ENCODE measurements around the gene TSPAN9. TPM values are rescaled to one million over a fixed set of nuclear protein-coding genes. Genes with fewer than 3 reads are reported as not detected.
A peak's percentile ranks its signal among the peaks of the same experiment; 100 is the strongest.

TSPAN9 gene, protein sequence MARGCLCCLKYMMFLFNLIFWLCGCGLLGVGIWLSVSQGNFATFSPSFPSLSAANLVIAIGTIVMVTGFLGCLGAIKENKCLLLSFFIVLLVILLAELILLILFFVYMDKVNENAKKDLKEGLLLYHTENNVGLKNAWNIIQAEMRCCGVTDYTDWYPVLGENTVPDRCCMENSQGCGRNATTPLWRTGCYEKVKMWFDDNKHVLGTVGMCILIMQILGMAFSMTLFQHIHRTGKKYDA
- total RNA-seq (ENCODE audit: low replicate concordance) = 8.1 and 19.4 TPM in 2 replicates

DNA sequence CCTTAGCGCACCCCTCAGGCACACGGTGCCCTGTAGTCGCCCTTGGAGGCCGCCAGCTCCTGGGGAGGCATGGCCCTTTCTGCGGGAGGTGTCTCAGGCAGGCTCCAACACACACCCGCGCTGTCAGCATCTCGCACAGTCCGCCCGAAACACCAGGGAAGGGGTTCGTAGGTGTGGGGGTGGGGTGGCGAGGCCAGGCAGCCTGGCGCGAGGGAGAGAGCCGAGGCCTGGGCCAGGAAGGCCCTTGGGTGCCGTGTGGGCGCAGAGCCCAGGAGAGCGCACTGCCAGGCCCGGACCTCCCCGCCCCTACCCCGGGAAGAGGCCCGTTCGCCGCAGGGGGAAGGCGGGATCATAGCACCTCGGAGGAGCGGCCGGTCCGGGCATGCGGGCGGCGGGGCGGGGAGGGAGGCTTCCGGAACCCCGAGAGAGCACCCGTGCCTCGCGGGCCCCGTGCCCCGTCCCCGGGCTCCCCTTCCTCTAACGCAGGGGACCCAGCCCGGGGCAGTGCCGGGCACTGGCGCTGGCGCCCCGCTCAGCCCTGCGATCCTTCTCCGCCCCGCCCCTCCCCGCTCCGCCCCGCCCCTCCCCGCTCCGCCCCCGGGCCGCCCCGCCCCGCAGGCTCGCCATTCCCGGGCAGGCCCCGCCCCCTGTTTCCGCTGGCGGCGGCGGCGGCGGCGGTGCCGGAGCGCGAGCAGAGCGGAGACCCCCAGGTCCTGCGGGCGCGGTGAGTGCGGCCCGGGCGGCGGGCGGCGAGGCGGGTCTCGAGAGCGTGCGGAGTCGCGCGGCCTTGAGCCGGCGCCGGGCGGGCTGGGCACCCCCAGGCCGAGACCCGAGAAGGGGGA is at the start of gene TSPAN9:
TSPAN9 (plus strand) TSS at position 650 of the 842 bp plus-strand sequence. CDS start 123,815 bp downstream, outside the sequence.
- TF ChIP-seq, protein P1, sequence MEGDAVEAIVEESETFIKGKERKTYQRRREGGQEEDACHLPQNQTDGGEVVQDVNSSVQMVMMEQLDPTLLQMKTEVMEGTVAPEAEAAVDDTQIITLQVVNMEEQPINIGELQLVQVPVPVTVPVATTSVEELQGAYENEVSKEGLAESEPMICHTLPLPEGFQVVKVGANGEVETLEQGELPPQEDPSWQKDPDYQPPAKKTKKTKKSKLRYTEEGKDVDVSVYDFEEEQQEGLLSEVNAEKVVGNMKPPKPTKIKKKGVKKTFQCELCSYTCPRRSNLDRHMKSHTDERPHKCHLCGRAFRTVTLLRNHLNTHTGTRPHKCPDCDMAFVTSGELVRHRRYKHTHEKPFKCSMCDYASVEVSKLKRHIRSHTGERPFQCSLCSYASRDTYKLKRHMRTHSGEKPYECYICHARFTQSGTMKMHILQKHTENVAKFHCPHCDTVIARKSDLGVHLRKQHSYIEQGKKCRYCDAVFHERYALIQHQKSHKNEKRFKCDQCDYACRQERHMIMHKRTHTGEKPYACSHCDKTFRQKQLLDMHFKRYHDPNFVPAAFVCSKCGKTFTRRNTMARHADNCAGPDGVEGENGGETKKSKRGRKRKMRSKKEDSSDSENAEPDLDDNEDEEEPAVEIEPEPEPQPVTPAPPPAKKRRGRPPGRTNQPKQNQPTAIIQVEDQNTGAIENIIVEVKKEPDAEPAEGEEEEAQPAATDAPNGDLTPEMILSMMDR (IDR thresholded peaks at IDR 0.05; ENCODE audit: insufficient read depth, low read length) = no peak
- DNase-seq (ENCODE audit: low read depth) = peak; percentile 71
- H3K4me3 ChIP-seq (ENCODE audit: low read depth, low read length) = peak within 1 kb of the TSS; percentile 71

DNA sequence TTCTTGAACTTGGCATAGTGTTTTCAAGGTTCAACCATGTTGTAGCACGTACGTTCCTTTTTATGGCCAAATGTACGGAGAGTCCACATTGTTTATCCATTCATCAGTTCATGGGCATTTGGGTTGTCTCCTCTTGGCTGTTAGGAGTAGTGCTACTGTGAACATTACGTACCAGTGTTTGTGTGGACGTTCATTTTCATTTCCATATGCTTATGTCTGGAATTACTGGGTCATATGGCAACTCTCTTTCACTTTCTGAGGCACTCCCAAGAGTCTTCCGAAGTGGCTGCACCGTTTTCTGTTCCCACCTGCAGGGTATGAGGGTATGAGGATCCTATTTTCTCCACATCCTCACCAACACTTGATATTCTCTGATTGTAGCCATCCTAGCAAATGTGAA is 49.1 kb upstream of the TSPAN9 start:
- TF ChIP-seq, protein P1 (IDR thresholded peaks at IDR 0.05; ENCODE audit: insufficient read depth, low read length) = no peak
- DNase-seq (ENCODE audit: low read depth) = no peak
- H3K4me3 ChIP-seq (ENCODE audit: low read depth, low read length) = no peak overlapping the region

DNA sequence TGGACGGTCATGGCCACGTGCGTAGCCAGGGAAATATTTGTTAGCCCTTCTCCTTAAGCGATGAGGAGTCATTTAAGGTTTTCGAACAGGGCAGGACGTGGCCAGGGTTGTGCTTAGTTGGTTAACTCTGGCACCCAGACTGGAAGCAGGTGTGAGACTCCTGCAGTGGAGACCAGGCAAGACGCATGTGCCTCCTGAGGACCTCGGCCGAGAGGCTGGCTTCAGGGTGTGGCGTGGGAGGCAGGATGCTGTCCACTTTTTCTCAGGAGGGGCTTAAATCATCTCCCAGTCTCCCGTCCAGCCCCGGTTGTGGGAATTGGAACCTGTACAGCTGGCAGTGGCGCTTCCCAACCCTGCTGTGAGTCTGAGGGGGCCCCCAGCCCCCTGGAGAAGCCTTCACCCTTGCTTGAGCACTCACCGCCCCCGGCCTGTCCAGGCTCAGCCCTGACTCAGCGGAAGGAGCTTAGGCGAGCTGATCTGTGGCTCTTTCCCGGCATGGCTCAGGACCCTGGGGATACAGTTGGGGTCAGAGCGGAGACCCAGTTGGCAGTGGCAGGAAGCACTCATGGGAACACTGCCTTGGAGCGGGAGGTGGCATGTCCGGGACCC is 46.3 kb upstream of the TSPAN9 start:
- no peak overlapping the region for H3K4me3 ChIP-seq (ENCODE audit: low read depth, low read length)
- TF ChIP-seq, protein P1 (IDR thresholded peaks at IDR 0.05; ENCODE audit: insufficient read depth, low read length) = no peak
- DNase-seq (ENCODE audit: low read depth) = no peak

DNA sequence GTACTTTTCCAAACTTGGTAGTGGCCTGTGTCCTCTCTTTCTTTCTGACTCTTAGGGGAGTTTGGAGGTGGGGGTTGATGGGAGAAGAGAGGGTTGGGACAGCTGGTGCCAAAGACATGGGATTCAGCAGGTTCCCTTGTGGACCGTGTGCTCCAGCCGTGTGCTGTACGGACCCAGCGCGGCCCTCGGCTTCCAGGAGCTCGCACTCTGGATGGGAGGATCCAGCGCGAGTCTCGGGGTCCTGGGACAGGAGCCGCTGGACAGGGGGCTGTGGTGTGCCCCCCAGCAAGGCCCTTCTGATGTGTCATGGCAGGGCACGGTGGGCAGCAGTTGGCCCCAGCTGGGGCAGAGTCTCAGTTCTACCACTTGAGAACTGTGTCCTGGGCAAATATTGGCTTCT is 45.0 kb upstream of the TSPAN9 start:
- TF ChIP-seq, protein P1 (IDR thresholded peaks at IDR 0.05; ENCODE audit: insufficient read depth, low read length) = no peak
- no peak for DNase-seq (ENCODE audit: low read depth)
- no peak overlapping the region for H3K4me3 ChIP-seq (ENCODE audit: low read depth, low read length)

DNA sequence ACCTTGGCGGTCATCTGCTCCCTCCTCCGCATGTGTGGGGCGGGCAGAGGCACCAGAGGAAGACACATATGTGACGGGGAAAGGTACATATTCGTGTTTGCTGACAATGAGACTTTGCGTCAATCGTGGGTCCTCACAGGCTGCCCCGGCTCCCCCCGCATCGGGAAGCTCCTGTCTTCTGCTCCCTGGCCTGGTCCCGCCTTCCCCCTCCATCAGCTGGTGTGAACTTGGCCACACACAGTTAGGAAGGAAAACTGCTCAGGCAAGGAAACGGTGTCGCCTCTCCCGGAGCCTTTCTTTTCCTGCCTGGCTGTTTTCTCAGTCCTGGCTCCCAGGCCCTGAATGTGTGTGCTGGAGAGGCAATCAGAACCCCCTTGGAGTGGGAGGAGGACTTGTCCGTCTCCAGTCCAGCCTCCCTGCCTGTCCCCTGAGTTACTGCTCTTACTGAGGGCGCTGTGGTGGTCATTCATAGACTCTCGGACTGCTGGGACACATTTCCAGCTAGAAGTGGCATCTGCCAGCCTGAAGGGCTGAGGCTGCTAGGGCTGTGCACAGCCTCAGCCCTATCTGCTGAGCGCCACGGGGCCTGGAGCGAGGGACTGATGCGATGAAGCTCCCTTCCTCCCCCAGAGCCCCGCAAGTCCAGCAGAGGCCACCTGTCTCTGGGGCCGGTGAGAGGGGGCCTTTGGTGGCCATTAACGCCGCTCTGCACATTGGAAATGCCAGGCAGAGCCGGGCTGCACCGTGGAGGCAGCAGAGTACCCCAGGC is 44.2 kb upstream of the TSPAN9 start:
- H3K4me3 ChIP-seq (ENCODE audit: low read depth, low read length) = no peak overlapping the region
- no peak for DNase-seq (ENCODE audit: low read depth)
- TF ChIP-seq, protein P1 (IDR thresholded peaks at IDR 0.05; ENCODE audit: insufficient read depth, low read length) = no peak

DNA sequence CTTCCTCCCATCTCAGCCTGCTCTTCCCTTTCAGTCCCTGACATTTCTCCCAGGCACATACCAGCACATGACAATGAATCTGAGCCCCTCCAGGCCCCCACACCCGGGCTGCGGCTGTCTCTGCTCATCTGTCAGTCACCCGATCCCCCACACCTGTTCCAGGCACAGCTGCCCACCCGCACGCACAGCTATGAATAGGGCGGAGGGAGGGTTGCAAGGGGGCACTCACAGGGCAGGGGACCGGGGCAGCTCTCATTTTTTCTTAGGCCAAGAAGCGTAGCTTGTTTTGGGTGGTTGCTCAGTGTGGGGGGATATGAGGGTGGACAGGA is 43.7 kb upstream of the TSPAN9 start:
- no peak overlapping the region for H3K4me3 ChIP-seq (ENCODE audit: low read depth, low read length)
- DNase-seq (ENCODE audit: low read depth) = no peak
- TF ChIP-seq, protein P1 (IDR thresholded peaks at IDR 0.05; ENCODE audit: insufficient read depth, low read length) = no peak

Measured in fibroblast of the aortic adventitia (primary cell).